Umbilical cord (tissue), 2 donors: Measurements from ENCODE around the gene LSAMP. TPM values are rescaled to one million over a fixed set of nuclear protein-coding genes. Genes with fewer than 3 reads are reported as not detected.

Experiments
- DNase-seq: peaks from one replicate; pipeline ENCODE4 v3.0.0-alpha.2; 2015; ENCODE audit warnings: low spot score
- total RNA-seq: library from RNA; depleted of rRNA; stranded (reverse); fragments of >200 nt; gene quantifications from one replicate; pipeline ENCODE4 v1.2.3, GENCODE V29; 2014; ENCODE audit warnings: low replicate concordance; ENCODE audit not compliant: insufficient read depth

Gene LSAMP
- total RNA-seq, 1 donor from 2014 or later = 20.5 TPM

- DNase-seq = no peak
These were observed 545.8 kb downstream of the LSAMP start for GRCh38 chr3:115899535-115899934.

- no peak for DNase-seq
These were observed 546.5 kb downstream of the LSAMP start for GRCh38 chr3:115898656-115899410.

GRCh38 chr3:115891006-115891636, 554.2 kb downstream of the LSAMP start:
- no peak for DNase-seq

GRCh38 chr3:115890579-115890978, 554.7 kb downstream of the LSAMP start:
- no peak for DNase-seq

- DNase-seq = no peak
These were observed 559.7 kb downstream of the LSAMP start for GRCh38 chr3:115885621-115886020.

GRCh38 chr3:115877615-115877899, 567.7 kb downstream of the LSAMP start:
- no peak for DNase-seq

GRCh38 chr3:115876876-115877614, 568.2 kb downstream of the LSAMP start:
- DNase-seq = peak; percentile 15

- DNase-seq = no peak
These were observed 569.8 kb downstream of the LSAMP start for GRCh38 chr3:115875460-115875859.

- DNase-seq = no peak
These were observed 573.6 kb downstream of the LSAMP start for GRCh38 chr3:115871735-115872134.

- DNase-seq = no peak
These were observed 580.4 kb downstream of the LSAMP start for GRCh38 chr3:115864911-115865310.

- no peak for DNase-seq
These were observed 582.4 kb downstream of the LSAMP start for GRCh38 chr3:115862849-115863248.

GRCh38 chr3:115862099-115862498, 583.2 kb downstream of the LSAMP start:
- DNase-seq = no peak

- no peak for DNase-seq
These were observed 584.0 kb downstream of the LSAMP start for GRCh38 chr3:115861166-115861733.

- DNase-seq = no peak
These were observed 584.5 kb downstream of the LSAMP start for GRCh38 chr3:115860766-115861165.

GRCh38 chr3:115859002-115859807, 586.1 kb downstream of the LSAMP start:
- no peak for DNase-seq

GRCh38 chr3:115857518-115858136, 587.7 kb downstream of the LSAMP start:
- no peak for DNase-seq

GRCh38 chr3:115855911-115856310, 589.4 kb downstream of the LSAMP start:
- DNase-seq = peak; percentile 11

- peak; percentile 71 for DNase-seq
These were observed 592.2 kb downstream of the LSAMP start for GRCh38 chr3:115853104-115853503.

- no peak for DNase-seq
These were observed 593.0 kb downstream of the LSAMP start for GRCh38 chr3:115852278-115852677.

GRCh38 chr3:115851571-115851970, 593.7 kb downstream of the LSAMP start:
- no peak for DNase-seq

- DNase-seq = no peak
These were observed 596.6 kb downstream of the LSAMP start for GRCh38 chr3:115848641-115849040.
